ENCODE data around the gene GLRX3.

The GLRX3 gene

GRCh38 chr10:130213286-130214080 is 77.3 kb downstream of the GLRX3 start:
- DNase-seq = no peak

- no peak for DNase-seq
Measured at GRCh38 chr10:130214431-130214830, 78.2 kb downstream of the GLRX3 start.

GRCh38 chr10:130215151-130215930 is 79.2 kb downstream of the GLRX3 start:
- DNase-seq = no peak

- no peak for DNase-seq
Measured at GRCh38 chr10:130215931-130216231, 79.7 kb downstream of the GLRX3 start.

- no peak for DNase-seq
Measured at GRCh38 chr10:130218181-130218641, 82.0 kb downstream of the GLRX3 start.

- DNase-seq = no peak
Measured at GRCh38 chr10:130218936-130219335, 82.7 kb downstream of the GLRX3 start.

- DNase-seq = no peak
Measured at GRCh38 chr10:130220251-130221185, 84.3 kb downstream of the GLRX3 start.

GRCh38 chr10:130221456-130222375 is 85.5 kb downstream of the GLRX3 start:
- DNase-seq = no peak

GRCh38 chr10:130222381-130222780 is 86.2 kb downstream of the GLRX3 start:
- DNase-seq = no peak

GRCh38 chr10:130224228-130224627 is 88.0 kb downstream of the GLRX3 start:
- DNase-seq = no peak

GRCh38 chr10:130226012-130226411 is 89.8 kb downstream of the GLRX3 start:
- DNase-seq = no peak

GRCh38 chr10:130227883-130228282 is 91.7 kb downstream of the GLRX3 start:
- DNase-seq = no peak
